Neural cell (in vitro differentiated cells): ENCODE measurements around the gene MBD3L4. TPM values are rescaled to one million over a fixed set of nuclear protein-coding genes. Genes with fewer than 3 reads are reported as not detected.

Experiments used
- H2AFZ ChIP-seq: fragments of 200-600, 300-800 bp; sonication (generic), shearing (Covaris generic); 2 replicates; pipeline ENCODE4 v1.6.0; 2014; ENCODE audit warnings: low read depth, mild to moderate bottlenecking, antibody characterized with exemption, low read length, moderate library complexity
- H3F3A ChIP-seq: fragments of 200-600 bp; shearing (Covaris generic); 2 replicates; pipeline ENCODE4 v1.6.1; 2016; ENCODE audit warnings: mild to moderate bottlenecking, moderate library complexity, mixed read lengths, antibody characterized with exemption, low read length; ENCODE audit not compliant: insufficient read depth, poor library complexity, severe bottlenecking
- H3K27ac ChIP-seq: fragments of 200-600, 300-800 bp; sonication (generic), shearing (Covaris generic); 2 replicates; pipeline ENCODE4 v1.5.1; 2014; ENCODE audit warnings: mild to moderate bottlenecking, low read length, moderate library complexity
- H3K27me3 ChIP-seq: fragments of 300-800, 200-600 bp; sonication (generic), shearing (Covaris generic); 2 replicates; pipeline ENCODE4 v1.6.0; 2014; ENCODE audit warnings: mild to moderate bottlenecking, low read depth, low read length, moderate library complexity; ENCODE audit not compliant: insufficient read depth
- H3K36me3 ChIP-seq: fragments of 300-800, 200-600 bp; sonication (generic), shearing (Covaris generic); 2 replicates; pipeline ENCODE4 v1.5.1; 2014; ENCODE audit warnings: mild to moderate bottlenecking, antibody characterized with exemption, low read length, moderate library complexity; ENCODE audit not compliant: insufficient read depth
- H3K4me2 ChIP-seq: fragments of 300-800, 200-600 bp; sonication (generic), shearing (Covaris generic); 2 replicates; pipeline ENCODE4 v1.6.0; 2014; ENCODE audit warnings: mild to moderate bottlenecking, low read length
- H3K4me3 ChIP-seq: fragments of 300-800, 200-600 bp; sonication (generic), shearing (Covaris generic); 2 replicates; pipeline ENCODE4 v1.5.1; 2014; ENCODE audit warnings: mild to moderate bottlenecking, low read length, moderate library complexity
- H3K79me2 ChIP-seq: fragments of 200-600 bp; shearing (Covaris generic); replicated peaks from 2 replicates; pipeline ENCODE4 v1.6.0; 2014; ENCODE audit warnings: mild to moderate bottlenecking, low read length, moderate library complexity; ENCODE audit not compliant: insufficient read depth
- H3K9ac ChIP-seq: fragments of 300-800, 200-600 bp; sonication (generic), shearing (Covaris generic); 2 replicates; pipeline ENCODE4 v1.6.1; 2016; ENCODE audit warnings: mild to moderate bottlenecking, low read length, mixed read lengths
- H3K9me2 ChIP-seq: fragments of 200-600 bp; shearing (Covaris generic); 2 replicates; pipeline ENCODE4 v1.6.1; 2016; ENCODE audit warnings: mild to moderate bottlenecking, low read length, mixed read lengths; ENCODE audit not compliant: insufficient read depth
- H3K9me3 ChIP-seq: fragments of 200-600, 300-800 bp; sonication (generic), shearing (Covaris generic); 2 replicates; pipeline ENCODE4 v1.6.1; 2016; ENCODE audit warnings: mild to moderate bottlenecking, mixed run types, low read length, moderate library complexity, mixed read lengths
- H4K20me1 ChIP-seq: fragments of 200-600 bp; shearing (Covaris generic); 2 replicates; pipeline ENCODE4 v1.6.1; 2016; ENCODE audit warnings: mild to moderate bottlenecking, mixed run types; ENCODE audit not compliant: insufficient read depth
- EP300 ChIP-seq: fragments of 450-650 bp; conservative IDR thresholded peaks from 2 replicates; pipeline ENCODE4 v1.6.1; 2014; ENCODE audit warnings: antibody characterized with exemption, mild to moderate bottlenecking, moderate library complexity; ENCODE audit not compliant: poor library complexity, severe bottlenecking
- EZH2 ChIP-seq: fragments of 200-600, 300-800 bp; shearing (Covaris generic), sonication (generic); IDR thresholded peaks from 2 replicates; pipeline ENCODE4 v1.6.1; 2014; ENCODE audit warnings: antibody characterized with exemption, low read length, borderline replicate concordance, mild to moderate bottlenecking; ENCODE audit not compliant: insufficient read depth, poor library complexity, severe bottlenecking
- MXI1 ChIP-seq: fragments of 450-650 bp; conservative IDR thresholded peaks from 2 replicates; pipeline ENCODE4 v1.6.1; 2014; ENCODE audit warnings: antibody characterized with exemption, mild to moderate bottlenecking; ENCODE audit not compliant: poor library complexity, severe bottlenecking
- POLR2AphosphoS5 ChIP-seq: IDR thresholded peaks from 2 replicates; pipeline ENCODE4 v1.6.1; 2012
- RAD21 ChIP-seq: fragments of 450-650 bp; conservative IDR thresholded peaks from 2 replicates; pipeline ENCODE4 v1.6.1; 2014; ENCODE audit warnings: antibody characterized with exemption, mild to moderate bottlenecking, moderate library complexity
- SMC3 ChIP-seq: fragments of 450-650 bp; conservative IDR thresholded peaks from 2 replicates; pipeline ENCODE4 v1.6.1; 2014; ENCODE audit warnings: antibody characterized with exemption, mild to moderate bottlenecking, moderate library complexity; ENCODE audit not compliant: poor library complexity
- TAF1 ChIP-seq: IDR thresholded peaks from 2 replicates; pipeline ENCODE4 v1.6.1; 2012; ENCODE audit warnings: low read depth
- polyA plus RNA-seq: library from polyadenylated mRNA; depleted of rRNA; stranded (reverse); fragments of >200 nt; gene quantifications from 2 replicates; pipeline ENCODE4 v1.2.3, GENCODE V29; 2014
- TF ChIP-seq, protein P1 (sequence below): fragments of 450-650 bp; IDR thresholded peaks from 2 replicates; pipeline ENCODE4 v1.5.1; 2014; ENCODE audit warnings: antibody characterized with exemption, mild to moderate bottlenecking, moderate library complexity; ENCODE audit not compliant: poor library complexity, severe bottlenecking
- TF ChIP-seq, protein P2 (sequence below): IDR thresholded peaks from 2 replicates; pipeline ENCODE4 v1.6.1; 2012; ENCODE audit warnings: borderline replicate concordance

Gene MBD3L4
- polyA plus RNA-seq, 1 donor from 2014 or later: not detected

DNA sequence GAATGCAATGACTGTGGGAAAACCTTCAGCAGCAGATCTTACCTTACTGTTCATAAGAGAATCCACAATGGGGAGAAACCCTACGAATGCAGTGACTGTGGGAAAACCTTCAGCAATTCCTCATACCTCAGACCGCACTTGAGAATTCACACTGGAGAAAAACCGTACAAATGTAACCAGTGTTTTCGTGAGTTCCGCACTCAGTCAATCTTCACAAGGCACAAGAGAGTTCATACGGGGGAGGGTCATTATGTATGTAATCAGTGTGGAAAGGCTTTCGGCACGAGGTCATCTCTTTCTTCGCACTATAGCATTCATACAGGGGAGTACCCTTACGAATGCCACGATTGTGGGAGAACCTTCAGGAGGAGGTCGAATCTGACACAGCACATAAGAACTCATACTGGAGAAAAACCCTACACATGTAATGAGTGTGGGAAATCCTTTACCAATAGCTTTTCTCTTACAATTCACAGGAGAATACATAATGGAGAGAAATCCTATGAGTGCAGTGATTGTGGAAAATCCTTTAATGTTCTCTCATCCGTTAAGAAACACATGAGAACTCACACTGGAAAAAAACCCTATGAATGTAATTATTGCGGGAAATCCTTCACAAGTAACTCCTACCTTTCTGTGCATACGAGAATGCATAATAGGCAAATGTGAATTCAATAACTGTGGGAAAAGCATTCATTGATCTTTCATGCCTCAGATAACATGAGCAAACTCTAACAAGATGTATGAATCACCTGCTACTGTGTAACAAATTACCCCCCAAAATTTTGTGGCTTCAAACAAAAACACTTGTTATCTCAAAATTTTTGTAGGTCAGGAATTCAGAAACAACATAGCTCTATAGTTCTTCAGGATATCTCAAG is 43.3 kb upstream of the MBD3L4 start:
- no peak overlapping the region for H2AFZ ChIP-seq
- no peaks in the 10 kb centered on the region for H3K27me3 ChIP-seq
- peaks cover 59% of the 10 kb centered on the region for H3K36me3 ChIP-seq
- no peak overlapping the region for H3K9ac ChIP-seq
- H3K9me2 ChIP-seq: no peaks in the 10 kb centered on the region
- no peak overlapping the region for H3K4me2 ChIP-seq
- H3K79me2 ChIP-seq: no peaks in the 10 kb centered on the region
- H4K20me1 ChIP-seq: no peaks in the 10 kb centered on the region
- H3F3A ChIP-seq: no peaks in the 10 kb centered on the region
- TF ChIP-seq RAD21 (no peak), TAF1 (no peak), POLR2AphosphoS5 (no peak), EZH2 (no peak), EP300 (no peak), MXI1 (no peak), SMC3 (no peak)
- TF ChIP-seq, protein P1, sequence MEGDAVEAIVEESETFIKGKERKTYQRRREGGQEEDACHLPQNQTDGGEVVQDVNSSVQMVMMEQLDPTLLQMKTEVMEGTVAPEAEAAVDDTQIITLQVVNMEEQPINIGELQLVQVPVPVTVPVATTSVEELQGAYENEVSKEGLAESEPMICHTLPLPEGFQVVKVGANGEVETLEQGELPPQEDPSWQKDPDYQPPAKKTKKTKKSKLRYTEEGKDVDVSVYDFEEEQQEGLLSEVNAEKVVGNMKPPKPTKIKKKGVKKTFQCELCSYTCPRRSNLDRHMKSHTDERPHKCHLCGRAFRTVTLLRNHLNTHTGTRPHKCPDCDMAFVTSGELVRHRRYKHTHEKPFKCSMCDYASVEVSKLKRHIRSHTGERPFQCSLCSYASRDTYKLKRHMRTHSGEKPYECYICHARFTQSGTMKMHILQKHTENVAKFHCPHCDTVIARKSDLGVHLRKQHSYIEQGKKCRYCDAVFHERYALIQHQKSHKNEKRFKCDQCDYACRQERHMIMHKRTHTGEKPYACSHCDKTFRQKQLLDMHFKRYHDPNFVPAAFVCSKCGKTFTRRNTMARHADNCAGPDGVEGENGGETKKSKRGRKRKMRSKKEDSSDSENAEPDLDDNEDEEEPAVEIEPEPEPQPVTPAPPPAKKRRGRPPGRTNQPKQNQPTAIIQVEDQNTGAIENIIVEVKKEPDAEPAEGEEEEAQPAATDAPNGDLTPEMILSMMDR: no peak
- TF ChIP-seq, protein P2, sequence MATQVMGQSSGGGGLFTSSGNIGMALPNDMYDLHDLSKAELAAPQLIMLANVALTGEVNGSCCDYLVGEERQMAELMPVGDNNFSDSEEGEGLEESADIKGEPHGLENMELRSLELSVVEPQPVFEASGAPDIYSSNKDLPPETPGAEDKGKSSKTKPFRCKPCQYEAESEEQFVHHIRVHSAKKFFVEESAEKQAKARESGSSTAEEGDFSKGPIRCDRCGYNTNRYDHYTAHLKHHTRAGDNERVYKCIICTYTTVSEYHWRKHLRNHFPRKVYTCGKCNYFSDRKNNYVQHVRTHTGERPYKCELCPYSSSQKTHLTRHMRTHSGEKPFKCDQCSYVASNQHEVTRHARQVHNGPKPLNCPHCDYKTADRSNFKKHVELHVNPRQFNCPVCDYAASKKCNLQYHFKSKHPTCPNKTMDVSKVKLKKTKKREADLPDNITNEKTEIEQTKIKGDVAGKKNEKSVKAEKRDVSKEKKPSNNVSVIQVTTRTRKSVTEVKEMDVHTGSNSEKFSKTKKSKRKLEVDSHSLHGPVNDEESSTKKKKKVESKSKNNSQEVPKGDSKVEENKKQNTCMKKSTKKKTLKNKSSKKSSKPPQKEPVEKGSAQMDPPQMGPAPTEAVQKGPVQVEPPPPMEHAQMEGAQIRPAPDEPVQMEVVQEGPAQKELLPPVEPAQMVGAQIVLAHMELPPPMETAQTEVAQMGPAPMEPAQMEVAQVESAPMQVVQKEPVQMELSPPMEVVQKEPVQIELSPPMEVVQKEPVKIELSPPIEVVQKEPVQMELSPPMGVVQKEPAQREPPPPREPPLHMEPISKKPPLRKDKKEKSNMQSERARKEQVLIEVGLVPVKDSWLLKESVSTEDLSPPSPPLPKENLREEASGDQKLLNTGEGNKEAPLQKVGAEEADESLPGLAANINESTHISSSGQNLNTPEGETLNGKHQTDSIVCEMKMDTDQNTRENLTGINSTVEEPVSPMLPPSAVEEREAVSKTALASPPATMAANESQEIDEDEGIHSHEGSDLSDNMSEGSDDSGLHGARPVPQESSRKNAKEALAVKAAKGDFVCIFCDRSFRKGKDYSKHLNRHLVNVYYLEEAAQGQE: no peak
- H3K27ac ChIP-seq: no peak overlapping the region
- H3K4me3 ChIP-seq: no peak overlapping the region
- peaks cover 52% of the 10 kb centered on the region for H3K9me3 ChIP-seq

DNA sequence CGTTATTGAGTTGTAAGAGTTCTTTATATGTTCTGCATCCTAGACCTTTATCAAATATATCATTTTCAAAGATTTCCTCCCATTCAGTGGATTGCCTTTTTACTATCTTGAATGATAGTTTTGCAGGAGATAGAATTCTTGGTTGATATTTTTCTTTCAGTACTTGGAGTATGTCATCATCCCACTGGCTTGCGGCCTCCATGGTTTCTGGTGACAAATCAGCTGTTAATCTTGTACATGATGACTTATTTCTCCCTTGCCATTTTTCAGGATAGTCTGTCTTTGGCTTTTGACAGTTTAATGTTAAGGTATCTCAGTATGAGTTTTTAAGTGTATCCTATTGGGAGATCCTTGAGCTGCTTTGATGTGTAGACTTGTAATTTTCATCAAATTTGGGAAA is 38.0 kb upstream of the MBD3L4 start:
- no peaks in the 10 kb centered on the region for H3K79me2 ChIP-seq
- TF ChIP-seq MXI1 (no peak), POLR2AphosphoS5 (no peak), SMC3 (no peak), EP300 (no peak), EZH2 (no peak)
- TF ChIP-seq, protein P1: no peak
- TF ChIP-seq, protein P2: no peak
- H3K27me3 ChIP-seq: no peaks in the 10 kb centered on the region
- no peak overlapping the region for H3K4me3 ChIP-seq
- H3F3A ChIP-seq: no peaks in the 10 kb centered on the region
- H3K9me2 ChIP-seq: no peaks in the 10 kb centered on the region
- H3K4me2 ChIP-seq: no peak overlapping the region
- no peak overlapping the region for H3K9ac ChIP-seq
- H3K36me3 ChIP-seq: peaks cover 53% of the 10 kb centered on the region
- peaks cover 33% of the 10 kb centered on the region for H3K9me3 ChIP-seq
- H2AFZ ChIP-seq: no peak overlapping the region
- no peaks in the 10 kb centered on the region for H4K20me1 ChIP-seq
- no peak overlapping the region for H3K27ac ChIP-seq
